Spleen (tissue), 11 donors: ENCODE results near the gene POU2AF1. TPM values are rescaled to one million over a fixed set of nuclear protein-coding genes. Genes with fewer than 3 reads are reported as not detected.

Source experiments
- DNase-seq: peaks from one replicate; pipeline ENCODE4 v3.0.0-alpha.2; 2020
- H3K27ac ChIP-seq, 8 donors: fragments of 200-600 bp; sonication (generic) in 7 of 8; 1 replicate in 4 of 8; 2 replicates in 4 of 8; pipeline versions ENCODE4 v1.5.0 to v1.8.0; 2016 to 2021; ENCODE audit warnings: inconsistent platforms in 4 of 8, mild to moderate bottlenecking in 4 of 8, moderate library complexity in 1 of 8
- H3K27me3 ChIP-seq, 7 donors: fragments of 200-600 bp; sonication (generic) in 6 of 7; replicated peaks in 1 of 7; 1 replicate in 4 of 7; 2 replicates in 3 of 7; pipeline versions ENCODE4 v1.5.0 to v1.8.0; 2016 to 2021; ENCODE audit warnings: inconsistent platforms in 3 of 7, mild to moderate bottlenecking in 1 of 7
- H3K36me3 ChIP-seq, 6 donors: fragments of 200-600 bp; sonication (generic) in 5 of 6; 1 replicate in 4 of 6; 2 replicates in 2 of 6; pipeline versions ENCODE4 v1.5.0 to v1.8.0; 2016 to 2021; ENCODE audit warnings: inconsistent platforms in 2 of 6
- H3K4me1 ChIP-seq, 6 donors: fragments of 200-600 bp; sonication (generic) in 5 of 6; 1 replicate in 3 of 6; 2 replicates in 3 of 6; pipeline versions ENCODE4 v1.5.0 to v1.8.0; 2016 to 2021; ENCODE audit warnings: inconsistent platforms in 3 of 6
- H3K4me3 ChIP-seq, 8 donors: fragments of 200-600 bp; sonication (generic) in 7 of 8; 1 replicate in 4 of 8; 2 replicates in 4 of 8; pipeline versions ENCODE4 v1.5.0 to v1.8.0; 2016 to 2021; ENCODE audit warnings: inconsistent platforms in 4 of 8, mild to moderate bottlenecking in 4 of 8, moderate library complexity in 2 of 8
- H3K9me3 ChIP-seq, 8 donors: fragments of 200-600 bp; sonication (generic) in 7 of 8; 1 replicate in 4 of 8; 2 replicates in 4 of 8; pipeline versions ENCODE4 v1.5.0 to v1.8.0; 2016 to 2021; ENCODE audit warnings: inconsistent platforms in 4 of 8
- CTCF ChIP-seq, 11 experiments: fragments of 200-600 bp in 7 of 11; fragments of 450-650 bp in 4 of 11; sonication (generic) in 4 of 11; IDR thresholded peaks in 8 of 11; conservative IDR thresholded peaks in 3 of 11; 1 replicate in 7 of 11; 2 replicates in 4 of 11; pipeline versions ENCODE4 v1.4.0 to v1.8.0; 2016 to 2021; ENCODE audit warnings: antibody characterized with exemption in 11 of 11, inconsistent platforms in 4 of 11, mild to moderate bottlenecking in 1 of 11
- POLR2A ChIP-seq, 3 donors: fragments of 450-650 bp; IDR thresholded peaks; one replicate each; pipeline ENCODE4 v1.5.1; 2017; ENCODE audit warnings: antibody characterized with exemption in 3 of 3, mild to moderate bottlenecking in 1 of 3
- POLR2AphosphoS5 ChIP-seq, 3 donors: sonication (generic); formaldehyde crosslinking; IDR thresholded peaks; one replicate each; pipeline ENCODE4 v1.5.1; 2017; ENCODE audit warnings: antibody characterized with exemption in 3 of 3
- WGBS, 5 donors: extraction: QIAGEN DNeasy Blood & Tissue Kit in 3 of 5; methylation state at CpG; one replicate each; pipeline versions ENCODE4 v1.1.5 to v1.1.7; 2013 to 2018; 5-methylcytosine and 5-hydroxymethylcytosine counted together
- intact Hi-C: fragments of 100-400 bp; cut with DNase I; formaldehyde crosslinking; loops from one replicate; pipeline ENCODE4 v1.15.0; 2023; ENCODE audit warnings: low total_unique reads
- polyA plus RNA-seq, 3 donors: library from polyadenylated mRNA; stranded (reverse); fragments of 200-250 nt; gene quantifications; one replicate each; pipeline ENCODE4 v1.2.1, GENCODE V29; 2013
- total RNA-seq, 7 donors: library from RNA; depleted of rRNA in 3 of 7; stranded (reverse); fragments of >200 nt in 3 of 7; fragmentation: NEBNext Ultra II Directional in 4 of 7; extraction: Animal tissue kit (Norgen Biotek cat#: 25700) in 4 of 7; gene quantifications; one replicate each; pipeline versions ENCODE4 v1.1.0 to v1.2.1, GENCODE V29; 2016 to 2021
- donor health status: healthy with polysubstance abuse.
- donor health status: DM: no; HTN: no; CAD: no; lungs with moderate emphysema.
- donor health status: DM: no; HTN: no; CAD: no.
- donor health status: Bipolar disorder and iron deficiency.
- donor health status: healthy.
- donor health status: DM: no; HTN: no; CAD: no.
- donor health status: DM: yes; HTN: yes; CAD: no.

Gene POU2AF1
- total and polyA plus RNA-seq, 10 donors = 60.1 to 280 (median 104) TPM

GRCh38 chr11:111351374-111352055 is 27.6 kb downstream of the POU2AF1 start:
- 66 to 83% (median 74%) methylated on average over 10 of the region's 10 CpGs for WGBS, 5 donors
- intact Hi-C loops = no loop called here
- Histone ChIP-seq H3K4me3 (no peak overlapping the region), H3K9me3 (no peaks in the 10 kb centered on the region), H3K27ac (no peak overlapping the region), H3K4me1 (no peaks in the 10 kb centered on the region), H3K27me3 (no peaks in the 10 kb centered on the region), H3K36me3 (peaks cover 0 to 35% (median 8%) of the 10 kb centered on the region in 6 donors)
- TF ChIP-seq POLR2A (IDR thresholded peaks at IDR 0.05) = no peak
- peak in 1 of 3 donors; percentile 13 for TF ChIP-seq POLR2AphosphoS5 (IDR thresholded peaks at IDR 0.05)
- no peak for TF ChIP-seq CTCF (IDR thresholded peaks at IDR 0.05 in 8 of 11, conservative IDR thresholded peaks at IDR 0.05 in 3 of 11)
- DNase-seq = no peak

GRCh38 chr11:111350811-111351210 is 28.3 kb downstream of the POU2AF1 start:
- H3K4me3 ChIP-seq = no peak overlapping the region
- no peak for DNase-seq
- no peaks in the 10 kb centered on the region for H3K9me3 ChIP-seq
- WGBS, 5 donors = 61 to 75% (median 66%) methylated on average over 1 of the region's 1 CpG
- H3K27ac ChIP-seq = no peak overlapping the region
- TF ChIP-seq CTCF (IDR thresholded peaks at IDR 0.05 in 8 of 11, conservative IDR thresholded peaks at IDR 0.05 in 3 of 11) = no peak
- TF ChIP-seq POLR2AphosphoS5 (IDR thresholded peaks at IDR 0.05) = peak in 1 of 3 donors; percentile 7
- H3K36me3 ChIP-seq = peaks cover 0 to 28% (median 5%) of the 10 kb centered on the region in 6 donors
- H3K27me3 ChIP-seq = no peaks in the 10 kb centered on the region
- intact Hi-C loops = no loop called here
- H3K4me1 ChIP-seq = no peaks in the 10 kb centered on the region

GRCh38 chr11:111349191-111349695 is 29.8 kb downstream of the POU2AF1 start:
- Histone ChIP-seq H3K27ac (no peak overlapping the region), H3K36me3 (peaks cover 0 to 13% (median 1%) of the 10 kb centered on the region in 6 donors), H3K4me1 (no peaks in the 10 kb centered on the region), H3K4me3 (no peak overlapping the region), H3K27me3 (no peaks in the 10 kb centered on the region), H3K9me3 (no peaks in the 10 kb centered on the region)
- no peak for DNase-seq
- 70 to 86% (median 83%) methylated on average over 2 of the region's 2 CpGs for WGBS, 5 donors
- intact Hi-C loops = no loop called here
- TF ChIP-seq CTCF (IDR thresholded peaks at IDR 0.05 in 8 of 11, conservative IDR thresholded peaks at IDR 0.05 in 3 of 11) = no peak
- no peak for TF ChIP-seq POLR2AphosphoS5 (IDR thresholded peaks at IDR 0.05)
- TF ChIP-seq POLR2A (IDR thresholded peaks at IDR 0.05) = no peak

- intact Hi-C loops = no loop called here
- Histone ChIP-seq H3K4me1 (no peaks in the 10 kb centered on the region), H3K27ac (no peak overlapping the region), H3K36me3 (peaks cover 0 to 2% (median 0%) of the 10 kb centered on the region in 6 donors), H3K27me3 (no peaks in the 10 kb centered on the region), H3K4me3 (no peak overlapping the region), H3K9me3 (no peaks in the 10 kb centered on the region)
- WGBS, 5 donors = 57 to 87% (median 78%) methylated on average over 3 of the region's 3 CpGs
- TF ChIP-seq CTCF (IDR thresholded peaks at IDR 0.05 in 8 of 11, conservative IDR thresholded peaks at IDR 0.05 in 3 of 11) = no peak
- TF ChIP-seq POLR2A (IDR thresholded peaks at IDR 0.05) = no peak
- TF ChIP-seq POLR2AphosphoS5 (IDR thresholded peaks at IDR 0.05) = no peak
- no peak for DNase-seq
Measured at GRCh38 chr11:111348147-111348546, 30.9 kb downstream of the POU2AF1 start.
